Transverse colon (tissue), 3 donors: ENCODE results near the gene KIAA1328.

ENCODE experiments used
- POLR2A ChIP-seq: fragments of 450-650 bp; IDR thresholded peaks from one replicate; pipeline ENCODE4 v1.6.1; 2016; ENCODE audit warnings: antibody characterized with exemption, mild to moderate bottlenecking, moderate library complexity
- POLR2AphosphoS5 ChIP-seq, 3 donors: sonication (generic); formaldehyde crosslinking; IDR thresholded peaks; one replicate each; pipeline ENCODE4 v1.6.1; 2016; ENCODE audit warnings: antibody characterized with exemption in 3 of 3

- TF ChIP-seq POLR2AphosphoS5 (IDR thresholded peaks at IDR 0.05), result no peak
- TF ChIP-seq POLR2A, result no peak
These were observed 355.4 kb downstream of the KIAA1328 start for GRCh38 chr18:37184209-37184868.
